Heart left ventricle (tissue), 13 donors: ENCODE measurements around the gene PML.

Source experiments
- POLR2A ChIP-seq, 2 donors: fragments of 450-650 bp; IDR thresholded peaks; one replicate each; pipeline ENCODE4 v1.6.1; 2017; ENCODE audit warnings: antibody characterized with exemption in 2 of 2, mild to moderate bottlenecking in 2 of 2, moderate library complexity in 2 of 2
- TF ChIP-seq, protein P1 (sequence below), 12 donors: fragments of 200-600 bp; sonication (generic) in 4 of 12; IDR thresholded peaks; one replicate each; pipeline versions ENCODE4 v1.5.0 to v1.8.0; 2018 to 2022; ENCODE audit warnings: antibody characterized with exemption in 12 of 12, mild to moderate bottlenecking in 5 of 12
- donor health status: ischemic (EF 13 %, LVEDD 7.1; RV severe dilation, severe dysfunction).
- donor health status: DM: no; HTN: yes; CAD: no.
- donor health status: DM: no; HTN: no; CAD: no.
- donor health status: ischemic (EF 25% LVEDD 6.9; RV normal size, moderate dysfunction).
- donor health status: ischemic (EF 25% LVEDD 5.7; RV mildly dilated, moderate dysfunction).
- donor health status: ischemic (EF 35%, LVEDD 5.7; RV mildly dilated, moderate dysfunction).
- donor health status: nonischemic (EF 11% LVEDD 7.7; RV severe dilation, severe dysfunction).
- donor health status: DM: yes; HTN: yes; CAD: no.
- donor health status: PGD.
- donor health status: ischemic (EF 29% LVEDD 5.4; RV normal size, mild dysfunction).
- donor health status: nonischemic (EF 23%, LVEDD 6.1; RV moderate dilation, normal function).

DNA sequence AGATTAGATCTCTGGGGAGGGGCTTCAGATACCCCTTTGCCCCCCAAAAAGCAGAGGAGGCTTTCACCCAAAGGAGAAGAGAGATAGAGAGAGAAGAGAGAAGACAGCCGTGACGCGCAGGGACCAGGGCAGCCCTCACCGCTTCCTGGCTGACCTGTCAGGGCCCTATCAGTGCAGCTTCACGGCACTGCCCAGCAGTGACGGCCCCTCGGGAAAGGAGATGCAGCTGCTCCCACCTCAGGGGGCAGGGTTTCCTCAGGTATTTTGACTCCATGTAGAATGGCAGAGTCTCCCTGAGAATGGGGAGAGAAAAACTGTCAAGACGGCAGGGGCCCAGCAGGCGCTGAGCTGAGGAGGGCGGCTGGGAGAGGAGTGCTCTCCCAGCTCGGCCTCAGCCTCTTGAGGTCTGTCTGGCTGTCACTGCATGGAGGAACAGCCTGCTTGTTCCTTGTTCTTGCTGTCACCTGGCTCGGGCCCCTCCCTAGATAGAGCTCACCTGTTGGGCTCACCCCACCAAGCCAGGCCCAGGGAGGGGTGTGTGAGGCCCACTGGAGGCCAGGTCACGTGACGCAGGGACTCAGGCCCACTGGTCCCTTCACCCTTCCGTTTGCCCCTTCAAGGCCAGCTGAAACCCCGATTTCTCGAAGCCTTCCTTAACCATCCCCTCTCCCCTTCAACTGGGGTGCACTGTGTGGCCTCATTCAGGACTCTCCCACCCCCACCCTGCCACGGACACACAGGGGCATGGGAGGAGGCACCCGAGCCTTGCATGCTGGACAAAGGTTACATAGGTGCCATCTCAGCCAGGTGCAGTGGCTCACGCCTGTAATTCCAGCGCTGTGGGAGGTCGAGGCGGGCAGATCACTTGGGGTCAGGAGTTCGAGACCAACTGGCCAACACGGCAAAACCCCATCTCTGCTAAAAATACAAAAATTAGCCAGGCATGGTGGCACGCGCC, 40.0 kb upstream of the PML start:
- TF ChIP-seq, protein P1, sequence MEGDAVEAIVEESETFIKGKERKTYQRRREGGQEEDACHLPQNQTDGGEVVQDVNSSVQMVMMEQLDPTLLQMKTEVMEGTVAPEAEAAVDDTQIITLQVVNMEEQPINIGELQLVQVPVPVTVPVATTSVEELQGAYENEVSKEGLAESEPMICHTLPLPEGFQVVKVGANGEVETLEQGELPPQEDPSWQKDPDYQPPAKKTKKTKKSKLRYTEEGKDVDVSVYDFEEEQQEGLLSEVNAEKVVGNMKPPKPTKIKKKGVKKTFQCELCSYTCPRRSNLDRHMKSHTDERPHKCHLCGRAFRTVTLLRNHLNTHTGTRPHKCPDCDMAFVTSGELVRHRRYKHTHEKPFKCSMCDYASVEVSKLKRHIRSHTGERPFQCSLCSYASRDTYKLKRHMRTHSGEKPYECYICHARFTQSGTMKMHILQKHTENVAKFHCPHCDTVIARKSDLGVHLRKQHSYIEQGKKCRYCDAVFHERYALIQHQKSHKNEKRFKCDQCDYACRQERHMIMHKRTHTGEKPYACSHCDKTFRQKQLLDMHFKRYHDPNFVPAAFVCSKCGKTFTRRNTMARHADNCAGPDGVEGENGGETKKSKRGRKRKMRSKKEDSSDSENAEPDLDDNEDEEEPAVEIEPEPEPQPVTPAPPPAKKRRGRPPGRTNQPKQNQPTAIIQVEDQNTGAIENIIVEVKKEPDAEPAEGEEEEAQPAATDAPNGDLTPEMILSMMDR (IDR thresholded peaks at IDR 0.05): no peak
- no peak for TF ChIP-seq POLR2A (IDR thresholded peaks at IDR 0.05)
